HL-60 (cell line): Measurements from ENCODE around the gene RNASEH2A.

Experiments used
- DNase-seq, 2 experiments: peaks; one replicate each; pipeline ENCODE4 v3.0.0-alpha.2; 2010 to 2020; ENCODE audit warnings: low read depth in 1 of 2, low spot score in 1 of 2
- H3K27ac ChIP-seq: fragments of 250-450 bp; sonication (Bioruptor Pico); replicated peaks from 2 replicates; pipeline ENCODE4 v1.5.1; 2020; ENCODE audit warnings: mild to moderate bottlenecking, moderate library complexity
- H3K27me3 ChIP-seq: fragments of 250-450 bp; sonication (Bioruptor Pico); 2 replicates; pipeline ENCODE4 v1.5.1; 2021; ENCODE audit warnings: mild to moderate bottlenecking, moderate library complexity; ENCODE audit not compliant: insufficient read depth, poor library complexity, severe bottlenecking
- H3K4me3 ChIP-seq: replicated peaks from 2 replicates; pipeline ENCODE4 v1.5.1; 2011; ENCODE audit warnings: mild to moderate bottlenecking, control low read depth, low read length; ENCODE audit not compliant: insufficient read depth
- CTCF ChIP-seq: IDR thresholded peaks from one replicate; pipeline ENCODE4 v1.5.1; 2011; ENCODE audit warnings: low read length, control low read depth, inconsistent platforms; ENCODE audit not compliant: insufficient read depth
- GABPA ChIP-seq: IDR thresholded peaks from 2 replicates; pipeline ENCODE4 v1.6.1; 2012; ENCODE audit warnings: low read depth
- POLR2AphosphoS5 ChIP-seq: IDR thresholded peaks from 2 replicates; pipeline ENCODE4 v1.6.1; 2012; ENCODE audit warnings: low read depth
- REST ChIP-seq: IDR thresholded peaks from 2 replicates; pipeline ENCODE4 v1.6.1; 2012; ENCODE audit warnings: low read depth; ENCODE audit not compliant: insufficient replicate concordance
- SPI1 ChIP-seq: IDR thresholded peaks from 2 replicates; pipeline ENCODE4 v1.6.1; 2012; ENCODE audit warnings: low read depth, mild to moderate bottlenecking, borderline replicate concordance

The RNASEH2A gene

GRCh38 chr19:12769689-12770088 lies 36.7 kb upstream of the RNASEH2A start:
- DNase-seq, result no peak
- TF ChIP-seq REST, result no peak
- no peak for TF ChIP-seq CTCF
- no peak overlapping the region for H3K27ac ChIP-seq
- H3K27me3 ChIP-seq, result no peaks in the 10 kb centered on the region
- no peak overlapping the region for H3K4me3 ChIP-seq

GRCh38 chr19:12770922-12771321 lies 35.5 kb upstream of the RNASEH2A start:
- DNase-seq, result no peak
- H3K27ac ChIP-seq, result no peak overlapping the region
- no peaks in the 10 kb centered on the region for H3K27me3 ChIP-seq
- no peak overlapping the region for H3K4me3 ChIP-seq
- TF ChIP-seq SPI1 (no peak), REST (no peak)

GRCh38 chr19:12772323-12772722 lies 34.1 kb upstream of the RNASEH2A start:
- no peak overlapping the region for H3K27ac ChIP-seq
- TF ChIP-seq SPI1 (no peak), REST (no peak), CTCF (no peak), POLR2AphosphoS5 (no peak), GABPA (no peak)
- H3K27me3 ChIP-seq, result no peaks in the 10 kb centered on the region
- no peak for DNase-seq
- H3K4me3 ChIP-seq, result no peak overlapping the region

GRCh38 chr19:12773571-12773970 lies 32.8 kb upstream of the RNASEH2A start:
- Histone ChIP-seq H3K4me3 (no peak overlapping the region), H3K27ac (no peak overlapping the region), H3K27me3 (no peaks in the 10 kb centered on the region)
- TF ChIP-seq SPI1 (no peak), CTCF (no peak), GABPA (no peak), REST (no peak), POLR2AphosphoS5 (no peak)
- DNase-seq, result no peak
